ENCODE data around the gene KRTAP4-16.

DNA sequence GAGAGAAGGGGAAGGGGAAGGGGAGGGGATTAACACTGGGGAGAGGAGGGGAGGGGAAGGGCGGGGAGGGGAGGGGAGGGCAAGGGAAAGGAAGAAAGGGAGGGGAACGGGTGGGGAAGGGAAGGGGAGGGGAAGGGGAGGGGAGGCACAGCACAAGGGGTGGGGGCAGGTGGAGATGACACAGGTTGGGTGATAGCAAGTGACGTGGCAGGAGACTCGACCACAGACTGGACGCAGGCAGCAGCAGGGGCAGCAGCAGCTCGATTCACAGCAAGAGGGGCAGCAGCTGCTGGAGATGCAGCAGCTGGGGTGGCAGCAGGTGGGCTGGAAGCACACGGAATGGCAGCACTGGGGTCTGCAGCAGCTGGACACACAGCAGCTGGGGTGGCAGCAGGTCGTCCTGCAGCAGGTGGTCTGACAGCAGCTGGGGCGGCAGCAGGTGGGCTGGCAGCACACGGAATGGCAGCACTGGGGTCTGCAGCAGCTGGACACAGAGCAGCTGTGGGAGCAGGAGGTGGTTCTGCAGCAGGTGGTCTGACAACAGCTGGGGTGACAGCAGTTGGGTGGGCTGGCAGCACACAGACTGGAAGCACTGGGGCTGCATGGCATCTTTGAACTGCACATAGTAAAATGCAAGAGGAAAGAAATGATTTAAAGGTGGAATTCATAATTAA lies at the start of gene KRTAP4-16:
- TF ChIP-seq, protein P1, sequence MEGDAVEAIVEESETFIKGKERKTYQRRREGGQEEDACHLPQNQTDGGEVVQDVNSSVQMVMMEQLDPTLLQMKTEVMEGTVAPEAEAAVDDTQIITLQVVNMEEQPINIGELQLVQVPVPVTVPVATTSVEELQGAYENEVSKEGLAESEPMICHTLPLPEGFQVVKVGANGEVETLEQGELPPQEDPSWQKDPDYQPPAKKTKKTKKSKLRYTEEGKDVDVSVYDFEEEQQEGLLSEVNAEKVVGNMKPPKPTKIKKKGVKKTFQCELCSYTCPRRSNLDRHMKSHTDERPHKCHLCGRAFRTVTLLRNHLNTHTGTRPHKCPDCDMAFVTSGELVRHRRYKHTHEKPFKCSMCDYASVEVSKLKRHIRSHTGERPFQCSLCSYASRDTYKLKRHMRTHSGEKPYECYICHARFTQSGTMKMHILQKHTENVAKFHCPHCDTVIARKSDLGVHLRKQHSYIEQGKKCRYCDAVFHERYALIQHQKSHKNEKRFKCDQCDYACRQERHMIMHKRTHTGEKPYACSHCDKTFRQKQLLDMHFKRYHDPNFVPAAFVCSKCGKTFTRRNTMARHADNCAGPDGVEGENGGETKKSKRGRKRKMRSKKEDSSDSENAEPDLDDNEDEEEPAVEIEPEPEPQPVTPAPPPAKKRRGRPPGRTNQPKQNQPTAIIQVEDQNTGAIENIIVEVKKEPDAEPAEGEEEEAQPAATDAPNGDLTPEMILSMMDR (IDR thresholded peaks at IDR 0.05), result no peak
- TF ChIP-seq POLR2A (IDR thresholded peaks at IDR 0.05), result no peak
- no peak for TF ChIP-seq EP300 (IDR thresholded peaks at IDR 0.05)

All from tibial nerve (tissue), 4 donors.